HCT116 (cell line): ENCODE measurements around the gene EVI5L.

Experiments
- EZH2phosphoT487 ChIP-seq: fragments of 200-600 bp; IDR thresholded peaks from 2 replicates; pipeline ENCODE4 v1.6.1; 2018; ENCODE audit warnings: antibody characterized with exemption, borderline replicate concordance
- TF ChIP-seq, protein P1 (sequence below), 3 experiments: fragments of 200-600 bp in 1 of 3; sonication (generic) in 1 of 3; IDR thresholded peaks in 2 of 3; conservative IDR thresholded peaks in 1 of 3; 2 replicates each; pipeline ENCODE4 v1.5.1; 2012 to 2017; ENCODE audit warnings: low read depth in 2 of 3, low read length in 2 of 3, antibody characterized with exemption in 1 of 3, borderline replicate concordance in 1 of 3, control low read depth in 1 of 3, mild to moderate bottlenecking in 1 of 3, mixed read lengths in 1 of 3, mixed run types in 1 of 3, moderate library complexity in 1 of 3; ENCODE audit not compliant: insufficient read depth in 1 of 3

DNA sequence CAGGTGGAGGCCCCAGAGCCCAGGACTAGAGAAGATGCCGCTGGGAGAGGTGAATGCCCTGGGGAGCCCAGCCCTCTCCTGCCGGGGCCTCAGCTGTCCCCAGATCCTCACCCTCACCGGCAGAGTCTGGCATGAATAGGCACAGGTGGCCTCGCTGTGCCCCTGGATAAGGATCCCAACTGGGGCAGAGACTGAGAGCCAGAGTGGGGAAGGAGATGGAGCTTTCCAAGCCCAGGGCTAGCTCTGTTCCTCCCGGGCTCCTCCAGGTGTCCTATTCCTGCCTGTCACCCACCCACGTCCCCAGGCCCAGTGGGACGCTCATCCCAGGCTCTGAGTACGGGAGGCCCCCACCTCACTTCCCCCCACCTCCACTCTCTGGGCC lies 27.7 kb downstream of the EVI5L start:
- no peak for TF ChIP-seq EZH2phosphoT487
- TF ChIP-seq, protein P1, sequence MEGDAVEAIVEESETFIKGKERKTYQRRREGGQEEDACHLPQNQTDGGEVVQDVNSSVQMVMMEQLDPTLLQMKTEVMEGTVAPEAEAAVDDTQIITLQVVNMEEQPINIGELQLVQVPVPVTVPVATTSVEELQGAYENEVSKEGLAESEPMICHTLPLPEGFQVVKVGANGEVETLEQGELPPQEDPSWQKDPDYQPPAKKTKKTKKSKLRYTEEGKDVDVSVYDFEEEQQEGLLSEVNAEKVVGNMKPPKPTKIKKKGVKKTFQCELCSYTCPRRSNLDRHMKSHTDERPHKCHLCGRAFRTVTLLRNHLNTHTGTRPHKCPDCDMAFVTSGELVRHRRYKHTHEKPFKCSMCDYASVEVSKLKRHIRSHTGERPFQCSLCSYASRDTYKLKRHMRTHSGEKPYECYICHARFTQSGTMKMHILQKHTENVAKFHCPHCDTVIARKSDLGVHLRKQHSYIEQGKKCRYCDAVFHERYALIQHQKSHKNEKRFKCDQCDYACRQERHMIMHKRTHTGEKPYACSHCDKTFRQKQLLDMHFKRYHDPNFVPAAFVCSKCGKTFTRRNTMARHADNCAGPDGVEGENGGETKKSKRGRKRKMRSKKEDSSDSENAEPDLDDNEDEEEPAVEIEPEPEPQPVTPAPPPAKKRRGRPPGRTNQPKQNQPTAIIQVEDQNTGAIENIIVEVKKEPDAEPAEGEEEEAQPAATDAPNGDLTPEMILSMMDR (IDR thresholded peaks at IDR 0.05 in 2 of 3, conservative IDR thresholded peaks at IDR 0.05 in 1 of 3; ENCODE audit: borderline replicate concordance in 1 of 3, insufficient read depth in 1 of 3, low read depth in 2 of 3, low read length in 2 of 3), result no peak
